ENCODE measurements around the gene TRIM52.

DNA sequence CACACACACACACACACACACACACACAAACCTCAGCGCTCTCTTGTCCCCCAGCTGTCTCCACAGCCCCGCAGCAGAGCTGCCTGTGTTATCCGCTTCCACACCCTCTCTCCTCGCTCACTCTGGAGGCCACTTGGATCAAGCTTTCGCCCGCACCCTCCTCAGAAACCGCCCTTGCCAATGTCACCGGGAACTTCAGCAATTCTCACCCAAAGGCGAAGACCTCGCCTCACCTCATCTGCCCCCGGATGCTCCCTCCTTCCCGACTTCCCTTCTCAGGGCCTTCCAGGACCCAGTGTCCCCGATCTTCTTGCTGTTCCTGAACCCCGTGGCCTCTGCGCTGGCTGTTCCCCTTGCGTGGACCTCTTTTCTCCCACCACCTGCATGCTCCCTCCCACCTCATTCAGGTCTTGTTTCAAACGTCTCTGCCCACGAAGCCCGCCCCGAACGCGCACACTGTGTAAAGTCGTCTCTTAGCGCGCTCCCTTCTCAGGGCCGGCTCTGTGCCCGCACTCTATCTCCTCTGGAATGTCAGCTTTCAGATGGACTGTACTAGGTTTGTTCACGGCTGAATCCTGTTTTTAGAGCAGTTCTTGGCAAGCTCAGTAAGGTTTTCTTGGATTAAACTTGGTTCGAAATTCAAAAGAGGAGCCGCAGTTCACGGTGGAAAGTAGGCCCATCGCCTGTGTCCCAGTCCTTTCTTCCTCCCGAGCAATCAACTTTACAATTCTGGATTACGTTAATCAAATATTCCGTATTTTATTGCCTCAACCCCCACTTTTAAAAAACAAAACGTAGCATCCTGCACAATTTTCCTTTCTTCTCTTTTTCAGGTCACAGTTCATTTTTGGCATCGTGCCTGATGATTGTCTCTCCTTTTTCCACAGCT lies 54.9 kb downstream of the TRIM52 start:
- TF ChIP-seq POLR2A (IDR thresholded peaks at IDR 0.05; ENCODE audit: low read length) (no peak), GATA1 (IDR thresholded peaks at IDR 0.05; ENCODE audit: low read depth, low read length) (no peak)
